OCI-LY1 (cell line): ENCODE measurements around the gene CTNND2.

ENCODE experiments used
- H2AFZ ChIP-seq: fragments of 200-600 bp; sonication (generic), shearing (Covaris generic); 2 replicates; pipeline ENCODE4 v1.6.0; 2014; ENCODE audit warnings: antibody characterized with exemption, mild to moderate bottlenecking, low read length
- H3F3A ChIP-seq: fragments of 200-600 bp; sonication (generic), shearing (Covaris generic); 2 replicates; pipeline ENCODE4 v1.6.0; 2014; ENCODE audit warnings: mild to moderate bottlenecking, antibody characterized with exemption, low read length, moderate library complexity; ENCODE audit not compliant: insufficient read depth
- H3K27ac ChIP-seq: fragments of 200-600 bp; sonication (generic); 2 replicates; pipeline ENCODE4 v1.5.1; 2014; ENCODE audit warnings: low read length, mixed run types, mild to moderate bottlenecking, low read depth; ENCODE audit not compliant: poor library complexity, severe bottlenecking
- H3K27me3 ChIP-seq: fragments of 200-600 bp; sonication (generic); 2 replicates; pipeline ENCODE4 v1.6.0; 2014; ENCODE audit warnings: antibody characterized with exemption, mild to moderate bottlenecking, low read length, moderate library complexity; ENCODE audit not compliant: insufficient read depth
- H3K36me3 ChIP-seq: fragments of 200-600 bp; sonication (generic); 2 replicates; pipeline ENCODE4 v1.6.1; 2014; ENCODE audit warnings: mild to moderate bottlenecking, antibody characterized with exemption, low read length, moderate library complexity, mixed read lengths; ENCODE audit not compliant: insufficient read depth
- H3K4me1 ChIP-seq: fragments of 200-600 bp; sonication (generic); 2 replicates; pipeline ENCODE4 v1.5.1; 2014; ENCODE audit warnings: mild to moderate bottlenecking, low read length, moderate library complexity; ENCODE audit not compliant: insufficient read depth, severe bottlenecking
- H3K4me2 ChIP-seq: fragments of 200-600 bp; sonication (generic), shearing (Covaris generic); 2 replicates; pipeline ENCODE4 v1.6.1; 2014; ENCODE audit warnings: low read length
- H3K4me3 ChIP-seq: fragments of 200-600 bp; sonication (generic); 2 replicates; pipeline ENCODE4 v1.5.1; 2014; ENCODE audit warnings: low read length, low read depth, mild to moderate bottlenecking, mixed read lengths; ENCODE audit not compliant: poor library complexity, severe bottlenecking
- H3K79me2 ChIP-seq: fragments of 200-600 bp; shearing (Covaris generic); 2 replicates; pipeline ENCODE4 v1.6.1; 2016; ENCODE audit warnings: mixed run types, low read length, mixed read lengths; ENCODE audit not compliant: insufficient read depth
- H3K9ac ChIP-seq: fragments of 200-600 bp; sonication (generic), shearing (Covaris generic); 2 replicates; pipeline ENCODE4 v1.6.1; 2014; ENCODE audit warnings: mild to moderate bottlenecking, low read length, mixed read lengths
- H3K9me2 ChIP-seq: fragments of 200-600 bp; sonication (generic), shearing (Covaris generic); 2 replicates; pipeline ENCODE4 v1.6.1; 2014; ENCODE audit warnings: low read depth, mild to moderate bottlenecking, low read length, mixed read lengths
- H3K9me3 ChIP-seq: fragments of 200-600 bp; shearing (Covaris generic); 2 replicates; pipeline ENCODE4 v1.6.1; 2014; ENCODE audit warnings: low read length, mixed read lengths
- H4K20me1 ChIP-seq: fragments of 200-600 bp; sonication (generic), shearing (Covaris generic); 2 replicates; pipeline ENCODE4 v1.6.0; 2016; ENCODE audit warnings: mild to moderate bottlenecking, low read length; ENCODE audit not compliant: insufficient read depth
- CTCF ChIP-seq: fragments of 200-600 bp; sonication (generic), shearing (Covaris generic); IDR thresholded peaks from 2 replicates; pipeline ENCODE4 v1.5.1; 2017; ENCODE audit warnings: mild to moderate bottlenecking, antibody characterized with exemption, low read length, moderate library complexity, mixed read lengths
- EZH2 ChIP-seq: fragments of 200-600 bp; sonication (generic), shearing (Covaris generic); IDR thresholded peaks from 2 replicates; pipeline ENCODE4 v1.8.0; 2017; ENCODE audit warnings: borderline replicate concordance, mixed run types, mild to moderate bottlenecking, antibody characterized with exemption, low read length, moderate library complexity, mixed read lengths

Gene CTNND2

GRCh38 chr5:11146171-11146570 is 758.1 kb downstream of the CTNND2 start:
- H3K9me3 ChIP-seq, result no peaks in the 10 kb centered on the region
- H3K4me1 ChIP-seq, result no peaks in the 10 kb centered on the region
- no peak overlapping the region for H2AFZ ChIP-seq
- no peak overlapping the region for H3K4me2 ChIP-seq
- H3K27me3 ChIP-seq, result no peaks in the 10 kb centered on the region
- H4K20me1 ChIP-seq, result no peaks in the 10 kb centered on the region
- H3F3A ChIP-seq, result no peaks in the 10 kb centered on the region
- no peaks in the 10 kb centered on the region for H3K9me2 ChIP-seq
- H3K36me3 ChIP-seq, result no peaks in the 10 kb centered on the region
- TF ChIP-seq EZH2 (no peak), CTCF (no peak)
- H3K27ac ChIP-seq, result no peak overlapping the region
- H3K79me2 ChIP-seq, result no peaks in the 10 kb centered on the region
- no peak overlapping the region for H3K9ac ChIP-seq
- no peak overlapping the region for H3K4me3 ChIP-seq

- H4K20me1 ChIP-seq, result no peaks in the 10 kb centered on the region
- H3K79me2 ChIP-seq, result no peaks in the 10 kb centered on the region
- no peaks in the 10 kb centered on the region for H3F3A ChIP-seq
- no peak overlapping the region for H3K4me2 ChIP-seq
- H3K36me3 ChIP-seq, result no peaks in the 10 kb centered on the region
- H3K27me3 ChIP-seq, result no peaks in the 10 kb centered on the region
- no peak overlapping the region for H3K4me3 ChIP-seq
- H3K27ac ChIP-seq, result no peak overlapping the region
- no peak for TF ChIP-seq CTCF
- no peaks in the 10 kb centered on the region for H3K9me2 ChIP-seq
- no peak overlapping the region for H2AFZ ChIP-seq
- no peaks in the 10 kb centered on the region for H3K9me3 ChIP-seq
- no peaks in the 10 kb centered on the region for H3K4me1 ChIP-seq
- no peak overlapping the region for H3K9ac ChIP-seq
Observed at GRCh38 chr5:11143456-11144267, 760.6 kb downstream of the CTNND2 start.

GRCh38 chr5:11139217-11139865 is 764.9 kb downstream of the CTNND2 start:
- H4K20me1 ChIP-seq, result no peaks in the 10 kb centered on the region
- no peaks in the 10 kb centered on the region for H3F3A ChIP-seq
- H3K4me1 ChIP-seq, result no peaks in the 10 kb centered on the region
- TF ChIP-seq EZH2 (no peak), CTCF (no peak)
- H3K79me2 ChIP-seq, result no peaks in the 10 kb centered on the region
- H3K4me3 ChIP-seq, result no peak overlapping the region
- no peaks in the 10 kb centered on the region for H3K36me3 ChIP-seq
- H3K9ac ChIP-seq, result no peak overlapping the region
- no peaks in the 10 kb centered on the region for H3K27me3 ChIP-seq
- H3K27ac ChIP-seq, result no peak overlapping the region
- H3K4me2 ChIP-seq, result no peak overlapping the region
- H3K9me2 ChIP-seq, result no peaks in the 10 kb centered on the region
- H3K9me3 ChIP-seq, result no peaks in the 10 kb centered on the region
- H2AFZ ChIP-seq, result no peak overlapping the region
